ENCODE data around the gene DAB2IP.

GRCh38 chr9:121683652-121684051 is 32.2 kb downstream of the DAB2IP start:
- TF ChIP-seq POLR2AphosphoS5 (IDR thresholded peaks at IDR 0.05; ENCODE audit: low read depth) (no peak), CTCF (conservative IDR thresholded peaks at IDR 0.05; ENCODE audit: low read depth in 2 of 2) (no peak), EZH2 (IDR thresholded peaks at IDR 0.05; ENCODE audit: low read depth, unreplicated experiment) (no peak), REST (IDR thresholded peaks at IDR 0.05; ENCODE audit: unreplicated experiment) (no peak), ZNF462 (CRISPR knock-in tag; IDR thresholded peaks at IDR 0.05) (no peak)

Data from GM23338 (cell line).